NCI-H1417 treated with DMSO at 0.1 percent for 48 hours (cell line): ENCODE results near the gene FTSJ3.
"Not testable (repeated sequence)": the region's sequence is repeated elsewhere in the genome, so short reads cannot be mapped to it uniquely, and the experiment has no call there.

ENCODE experiments used
- DNase-seq: peaks from one replicate; lab custom pipeline; 2025; lab: John Stamatoyannopoulos, UW

Gene FTSJ3

GRCh38 chr17:63826468-63827001 lies 928 bp downstream of the FTSJ3 start:
- DNase-seq, result no peak

GRCh38 chr17:63824362-63824761 lies 3.1 kb downstream of the FTSJ3 start:
- no peak for DNase-seq

DNA sequence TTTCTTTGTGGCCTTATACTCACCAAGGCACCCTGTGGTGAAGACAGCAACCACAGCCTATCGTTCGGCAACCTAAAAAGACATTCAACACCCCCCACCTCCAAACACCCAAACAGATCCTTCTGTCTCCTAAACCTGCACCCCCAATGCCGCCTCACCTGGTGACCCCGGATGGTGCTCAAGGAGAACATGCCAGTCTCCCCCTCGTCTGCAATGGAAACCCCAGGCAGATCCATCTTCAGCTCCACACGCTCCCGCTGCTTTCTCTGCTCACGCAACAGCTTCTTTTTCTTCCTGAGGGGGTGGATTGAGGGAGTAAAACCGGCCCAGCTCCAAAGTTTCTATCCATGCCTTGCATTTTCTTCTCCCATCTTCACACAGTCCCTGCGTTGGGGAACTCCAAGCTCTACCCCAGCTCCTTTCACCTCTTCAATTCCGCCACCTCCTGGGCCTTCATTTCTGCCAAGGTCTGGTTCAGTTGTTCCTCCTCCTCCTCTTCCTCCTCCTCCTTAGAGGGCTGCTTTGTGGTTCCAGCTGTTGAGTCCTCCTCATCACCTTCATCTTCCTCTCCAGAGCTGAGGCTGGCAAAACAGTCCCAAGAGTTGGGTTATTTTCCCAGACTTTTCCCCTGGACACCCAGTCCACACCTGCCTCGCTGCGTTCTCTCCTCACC lies 3.7 kb downstream of the FTSJ3 start:
- no peak for DNase-seq

DNA sequence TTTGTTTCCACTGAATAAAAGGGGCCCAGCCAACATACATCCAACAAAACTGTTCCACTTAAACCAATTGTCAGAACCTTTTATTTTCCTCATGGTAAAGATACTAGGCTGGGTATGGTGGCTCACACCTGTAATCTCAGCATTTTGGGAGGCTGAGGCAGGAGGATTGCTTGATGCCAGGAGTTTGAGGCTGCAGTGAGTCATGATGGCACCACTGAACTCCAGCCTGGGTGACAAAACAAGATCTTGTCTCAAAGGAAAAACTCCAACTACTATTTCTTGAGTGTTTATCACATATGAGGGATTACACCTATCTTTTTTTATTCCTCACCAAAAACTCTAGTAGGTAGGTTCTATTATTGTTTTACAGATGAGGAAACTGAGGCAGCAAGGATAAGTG lies 4.9 kb downstream of the FTSJ3 start:
- no peak for DNase-seq

DNA sequence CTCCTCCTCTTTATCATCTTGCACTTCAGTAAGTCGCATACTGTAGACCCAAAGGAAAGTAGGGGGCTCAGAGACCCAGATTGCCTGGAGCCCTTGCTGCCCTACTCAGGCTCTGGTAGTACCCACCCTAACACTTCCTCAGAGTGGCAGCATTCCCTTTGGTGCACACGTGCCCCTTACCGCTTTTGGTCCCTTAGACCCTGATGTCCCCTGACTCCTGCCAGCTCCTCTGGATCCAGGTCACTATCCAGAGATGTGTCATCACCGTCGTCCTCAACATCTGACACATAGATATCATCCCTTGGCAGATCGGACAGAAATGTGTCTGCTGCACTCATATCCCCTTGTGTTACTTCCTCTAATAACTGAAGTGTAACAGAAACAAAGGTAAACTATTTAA lies 5.7 kb downstream of the FTSJ3 start:
- no peak for DNase-seq

- no peak for DNase-seq
Measured at GRCh38 chr17:63820963-63821561, 6.4 kb downstream of the FTSJ3 start.

DNA sequence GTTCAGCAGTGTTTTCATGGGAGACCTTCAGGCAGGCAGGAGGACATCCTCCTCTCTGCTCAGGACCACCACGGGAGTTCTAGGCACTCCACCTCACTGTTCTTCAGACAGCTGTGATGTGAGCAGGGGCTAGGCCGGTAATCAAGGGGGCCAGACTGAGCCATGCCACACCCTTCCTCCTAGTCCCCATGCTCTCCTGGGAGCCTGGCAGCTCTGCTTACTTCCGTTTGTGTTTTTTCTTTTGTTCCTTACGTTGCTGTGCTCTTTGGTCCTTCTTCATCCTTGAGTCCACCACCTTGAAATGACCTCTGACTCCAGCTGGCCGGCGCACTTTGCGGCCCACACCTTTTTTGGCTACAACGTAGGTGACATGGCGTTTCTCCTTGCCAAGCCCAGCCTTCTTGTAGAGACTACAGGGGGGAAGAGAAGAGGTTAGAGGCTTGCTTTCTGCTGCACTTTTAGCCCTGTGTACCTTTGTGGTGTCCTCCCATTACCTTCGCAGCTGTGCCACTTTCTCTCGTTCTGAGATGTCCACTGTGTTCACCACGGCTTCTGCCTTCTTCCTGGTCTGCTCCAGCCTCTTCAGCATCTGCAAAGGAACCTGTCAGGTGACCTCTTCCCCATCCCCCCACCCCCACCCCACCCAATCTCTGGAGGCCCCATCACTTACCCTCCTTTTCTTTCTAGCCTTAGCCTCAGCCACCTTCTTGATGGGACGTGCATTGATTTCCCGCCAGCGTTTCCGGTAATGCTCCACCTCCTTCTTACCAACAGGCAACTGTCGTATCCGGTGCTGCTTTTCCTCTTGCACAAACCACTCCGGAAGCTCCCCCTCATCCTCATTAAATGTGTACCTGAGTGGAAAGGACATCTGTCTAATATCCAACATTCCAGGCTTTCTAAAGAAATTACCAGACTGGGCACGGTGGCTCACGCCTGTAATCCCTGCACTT lies 7.6 kb downstream of the FTSJ3 start:
- DNase-seq, result no peak

- DNase-seq, result no peak
Measured at GRCh38 chr17:63819131-63819530, 8.3 kb downstream of the FTSJ3 start.

DNA sequence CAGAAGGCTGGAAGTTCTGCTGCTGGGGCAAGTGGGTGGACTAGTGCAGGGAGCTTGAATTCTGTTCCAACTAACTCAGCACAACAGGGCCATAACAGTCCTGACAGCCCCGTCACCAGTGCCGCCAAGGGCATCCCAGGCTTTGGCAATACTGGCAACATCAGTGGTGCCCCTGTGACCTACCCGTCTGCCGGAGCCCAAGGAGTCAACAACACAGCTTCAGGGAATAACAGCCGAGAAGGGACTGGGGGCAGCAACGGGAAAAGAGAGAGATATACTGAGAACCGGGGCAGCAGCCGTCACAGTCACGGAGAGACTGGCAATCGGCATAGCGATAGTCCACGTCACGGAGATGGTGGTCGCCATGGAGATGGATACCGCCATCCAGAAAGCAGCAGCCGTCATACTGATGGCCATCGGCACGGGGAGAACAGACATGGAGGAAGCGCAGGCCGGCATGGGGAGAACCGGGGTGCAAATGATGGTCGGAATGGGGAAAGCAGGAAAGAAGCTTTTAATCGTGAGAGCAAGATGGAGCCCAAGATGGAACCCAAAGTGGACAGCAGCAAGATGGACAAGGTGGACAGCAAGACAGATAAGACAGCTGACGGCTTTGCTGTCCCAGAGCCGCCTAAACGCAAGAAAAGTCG lies 9.6 kb downstream of the FTSJ3 start:
- DNase-seq, result no peak

DNA sequence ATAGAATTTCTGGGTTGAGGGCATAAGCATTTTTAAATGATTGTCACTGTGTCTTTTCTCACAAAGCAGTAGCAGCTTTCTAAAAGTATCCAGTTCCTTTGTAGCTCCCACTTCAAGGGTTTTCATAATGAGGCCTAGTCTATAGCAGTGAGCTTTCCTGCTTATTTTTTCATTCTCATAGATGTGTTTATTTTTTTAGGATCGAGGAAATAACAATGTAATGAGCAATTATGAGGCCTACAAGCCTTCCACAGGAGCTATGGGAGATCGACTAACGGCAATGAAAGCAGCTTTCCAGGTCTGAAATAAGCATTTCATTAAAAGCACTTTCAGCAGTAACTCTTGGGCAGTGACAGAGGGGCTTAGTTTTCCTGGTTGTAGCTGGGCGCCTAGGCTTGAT lies 10.8 kb downstream of the FTSJ3 start:
- DNase-seq, result no peak

GRCh38 chr17:63816123-63816522 lies 11.3 kb downstream of the FTSJ3 start:
- no peak for DNase-seq

- no peak for DNase-seq
Measured at GRCh38 chr17:63809970-63810369, 17.5 kb downstream of the FTSJ3 start.

GRCh38 chr17:63805591-63805990 lies 21.9 kb downstream of the FTSJ3 start:
- no peak for DNase-seq

- no peak for DNase-seq
Measured at GRCh38 chr17:63804328-63804727, 23.1 kb downstream of the FTSJ3 start.

DNA sequence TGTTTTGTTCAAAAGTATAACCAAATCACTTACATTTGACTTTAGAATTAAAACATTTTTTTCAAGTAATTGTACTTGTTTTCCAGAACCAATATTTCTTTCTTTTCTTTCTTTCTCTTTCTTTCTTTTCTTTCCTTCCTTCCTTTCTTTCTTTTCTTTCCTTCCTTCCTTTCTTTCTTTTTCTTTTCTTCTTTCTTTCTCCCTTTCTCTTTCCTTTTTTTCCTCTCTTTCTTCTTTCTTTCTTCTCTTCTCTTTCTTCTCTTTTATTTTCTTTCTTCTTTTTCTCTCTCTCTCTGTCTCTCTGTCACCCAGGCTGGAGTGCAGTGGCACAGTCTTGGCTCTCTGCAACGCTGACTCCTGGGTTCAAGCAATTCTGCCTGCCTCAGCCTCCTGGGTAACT lies 26.7 kb downstream of the FTSJ3 start:
- DNase-seq, result no peak

GRCh38 chr17:63798572-63799106 lies 28.8 kb downstream of the FTSJ3 start:
- DNase-seq, result no peak

DNA sequence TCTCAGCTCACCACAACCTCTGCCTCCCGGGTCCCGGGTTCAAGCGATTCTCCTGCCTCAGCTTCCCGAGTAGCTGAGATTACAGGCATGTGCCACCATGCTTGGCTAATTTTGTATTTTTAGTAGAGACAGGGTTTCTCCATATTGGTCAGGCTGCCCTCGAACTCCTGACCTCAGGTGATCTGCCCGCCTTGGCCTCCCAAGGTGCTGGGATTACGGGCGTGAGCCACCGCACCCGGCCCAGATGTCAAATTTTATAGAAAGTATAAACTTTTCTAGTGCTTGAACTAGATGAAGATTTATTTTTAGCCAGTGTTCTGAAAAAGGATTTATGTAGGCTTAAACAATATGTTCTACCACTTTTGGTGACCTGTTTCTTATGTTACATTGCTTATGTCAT lies 31.1 kb downstream of the FTSJ3 start:
- DNase-seq, result not testable (repeated sequence)

DNA sequence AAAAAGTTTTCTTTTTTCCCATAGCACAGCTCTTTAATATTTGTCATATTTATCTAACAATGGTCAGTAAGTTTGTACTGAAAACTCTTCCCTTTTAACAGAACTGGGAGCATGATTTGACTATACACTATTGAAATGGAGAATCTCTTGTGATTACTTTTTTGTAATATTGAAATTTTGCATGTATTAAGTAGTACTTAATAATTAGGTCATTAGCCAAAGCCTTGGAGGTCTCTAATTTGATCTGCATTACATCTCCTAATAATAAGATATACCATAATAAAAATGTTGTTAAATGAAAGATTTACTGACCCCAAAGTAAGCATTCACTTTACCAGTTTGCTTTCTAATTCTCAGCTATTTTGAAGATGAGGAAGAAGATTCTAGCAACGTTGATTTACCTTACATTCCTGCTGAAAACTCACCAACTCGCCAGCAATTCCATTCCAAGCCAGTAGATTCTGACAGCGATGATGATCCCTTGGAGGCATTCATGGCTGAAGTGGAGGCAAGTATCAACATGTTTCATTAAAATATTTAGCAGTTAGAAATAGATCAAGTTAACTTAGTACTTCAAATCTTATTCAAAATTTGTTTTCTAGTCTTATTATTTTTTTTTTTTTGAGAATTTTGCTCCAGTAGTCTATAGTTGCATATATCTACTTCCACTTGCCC lies 35.3 kb downstream of the FTSJ3 start:
- no peak for DNase-seq

DNA sequence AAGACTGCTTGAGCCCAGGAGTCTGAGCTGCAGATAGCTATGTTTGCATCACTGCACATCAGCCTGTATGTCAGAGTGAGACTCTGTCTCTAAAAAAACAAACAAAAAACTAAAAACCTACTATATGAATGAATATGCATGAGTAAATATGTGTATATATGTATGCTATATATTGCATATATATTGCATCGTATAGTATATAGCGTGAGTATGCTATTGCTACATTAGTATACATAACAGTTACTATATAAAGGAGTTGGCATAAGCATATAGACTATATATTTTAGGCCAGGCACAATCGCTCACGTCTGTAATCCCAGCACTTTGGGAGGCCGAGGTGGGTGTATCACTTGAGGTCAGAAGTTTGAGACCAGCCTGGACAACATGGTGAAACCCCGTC lies 37.4 kb downstream of the FTSJ3 start:
- DNase-seq, result no peak

DNA sequence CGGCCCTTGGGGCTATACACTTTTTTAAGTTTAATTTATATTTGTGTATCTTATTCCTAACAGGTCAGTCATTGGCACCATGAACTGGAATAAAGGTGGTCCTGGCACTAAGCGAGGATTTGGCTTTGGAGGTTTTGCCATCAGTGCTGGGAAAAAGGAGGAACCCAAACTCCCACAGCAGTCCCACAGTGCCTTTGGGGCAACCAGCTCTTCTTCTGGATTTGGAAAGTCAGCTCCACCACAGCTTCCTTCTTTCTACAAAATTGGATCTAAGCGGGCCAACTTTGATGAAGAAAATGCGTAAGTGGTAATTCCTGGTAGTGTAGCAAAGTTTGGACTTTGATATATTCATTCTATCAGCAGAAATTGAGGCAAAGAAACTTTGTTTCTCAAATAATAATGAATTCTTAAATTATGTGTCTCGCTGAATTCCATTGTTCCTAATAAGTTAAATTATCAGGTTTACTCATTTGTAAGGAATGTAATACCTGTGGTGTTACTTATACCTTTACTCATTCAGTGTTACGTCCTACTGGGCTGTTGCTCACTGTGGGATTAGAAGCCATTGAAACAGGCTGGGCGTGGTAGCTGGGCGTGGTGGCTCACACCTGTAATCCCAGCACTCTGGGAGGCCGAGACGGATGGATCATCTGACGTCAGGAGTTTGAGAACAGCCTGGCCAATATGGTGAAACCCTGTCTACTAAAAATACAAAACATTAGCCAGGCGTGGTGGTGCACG lies 40.3 kb downstream of the FTSJ3 start:
- no peak for DNase-seq

DNA sequence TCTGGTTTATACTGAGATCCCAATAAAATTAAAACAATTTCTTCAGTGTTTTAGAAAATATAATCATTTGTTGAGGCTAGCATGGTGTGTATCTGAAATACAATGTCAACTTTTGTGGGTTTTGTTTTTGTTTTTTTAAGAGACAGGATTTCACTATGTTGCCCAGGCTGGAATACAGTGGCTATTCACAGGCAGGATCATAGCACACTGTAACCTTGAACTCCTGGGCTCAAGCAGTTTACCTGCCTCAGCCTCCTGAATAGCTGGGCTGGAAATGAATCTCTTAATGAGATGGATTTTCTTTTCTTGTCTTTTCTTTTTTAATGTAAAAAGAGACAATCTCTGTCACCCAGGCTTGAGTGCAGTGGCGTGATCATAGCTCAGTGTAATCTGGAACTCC lies 41.3 kb downstream of the FTSJ3 start:
- DNase-seq, result no peak
